H1 (cell line): Measurements from ENCODE around the gene SLC1A1. TPM values are rescaled to one million over a fixed set of nuclear protein-coding genes. Genes with fewer than 3 reads are reported as not detected.

ENCODE experiments used
- CTCF ChIA-PET: fragments of 300-600 bp; sonication (Branson Sonifier 250); formaldehyde crosslinking; loops from one replicate; lab custom pipeline; 2021; ENCODE audit not compliant: partially characterized antibody; lab: Charles Lee
- POLR2A ChIA-PET: fragments of 300-600 bp; sonication (Branson Sonifier 250); formaldehyde crosslinking; loops from one replicate; lab custom pipeline; 2021; ENCODE audit warnings: inconsistent platforms; ENCODE audit not compliant: partially characterized antibody; lab: Charles Lee
- DNase-seq, 2 experiments: peaks; one replicate each; pipeline versions ENCODE4 v3.0.0 to v3.0.0-alpha.2; 2010 to 2022; ENCODE audit warnings: low spot score in 2 of 2, low read depth in 1 of 2, mixed read lengths in 1 of 2
- FAIRE-seq: peaks from 2 replicates; lab custom pipeline; 2011; peaks lifted over from hg19 to GRCh38; lab: Jason Lieb, UNC
- H2AFZ ChIP-seq: 2 replicates; pipeline ENCODE4 v1.8.1; 2012; ENCODE audit warnings: low read length, inconsistent platforms
- H2AK5ac ChIP-seq: 2 replicates; pipeline ENCODE4 v1.6.1; 2013; ENCODE audit warnings: low read depth, low read length
- H2BK120ac ChIP-seq: replicated peaks from 2 replicates; pipeline ENCODE3; 2013; ENCODE audit warnings: low read depth, low read length, inconsistent platforms
- H2BK12ac ChIP-seq: 2 replicates; pipeline ENCODE4 v1.6.1; 2013; ENCODE audit warnings: low read depth, low read length
- H2BK15ac ChIP-seq: 2 replicates; pipeline ENCODE4 v1.6.1; 2013; ENCODE audit warnings: low read length
- H2BK20ac ChIP-seq: 2 replicates; pipeline ENCODE4 v1.6.1; 2013; ENCODE audit warnings: low read length
- H2BK5ac ChIP-seq: 2 replicates; pipeline ENCODE4 v1.6.1; 2013; ENCODE audit warnings: low read depth, low read length
- H3K14ac ChIP-seq: 2 replicates; pipeline ENCODE4 v1.6.1; 2013; ENCODE audit warnings: inconsistent platforms; ENCODE audit not compliant: insufficient read length
- H3K18ac ChIP-seq: 2 replicates; pipeline ENCODE4 v1.6.1; 2013; ENCODE audit warnings: low read length; ENCODE audit errors: extremely low read depth
- H3K23ac ChIP-seq: 2 replicates; pipeline ENCODE4 v1.6.1; 2013; ENCODE audit warnings: inconsistent platforms; ENCODE audit not compliant: insufficient read length
- H3K23me2 ChIP-seq: 2 replicates; pipeline ENCODE4 v1.6.1; 2013; ENCODE audit warnings: low read depth, low read length
- H3K27ac ChIP-seq: 2 replicates; pipeline ENCODE4 v1.6.1; 2011; ENCODE audit warnings: low read depth, low read length, inconsistent platforms
- H3K27me3 ChIP-seq, 4 experiments: replicated peaks in 1 of 4; 1 replicate in 1 of 4; 2 replicates in 3 of 4; pipeline versions ENCODE4 v1.6.1 to v1.8.1; 2011 to 2013; ENCODE audit warnings: low read length in 3 of 4, mild to moderate bottlenecking in 3 of 4, inconsistent platforms in 2 of 4, mixed read lengths in 2 of 4, moderate library complexity in 1 of 4; ENCODE audit not compliant: control insufficient read depth in 3 of 4, insufficient read depth in 3 of 4; ENCODE audit errors: extremely low read depth in 1 of 4
- H3K36me3 ChIP-seq, 4 experiments: 2 replicates each; pipeline versions ENCODE4 v1.6.1 to v1.8.1; 2011 to 2013; ENCODE audit warnings: mild to moderate bottlenecking in 4 of 4, low read length in 3 of 4, moderate library complexity in 2 of 4, control low read depth in 1 of 4, inconsistent platforms in 1 of 4; ENCODE audit not compliant: insufficient read depth in 4 of 4, control insufficient read depth in 2 of 4
- H3K4ac ChIP-seq: replicated peaks from 2 replicates; pipeline ENCODE3; 2013; ENCODE audit warnings: low read length, low read depth, mixed read lengths, inconsistent platforms; ENCODE audit not compliant: insufficient read length
- H3K4me1 ChIP-seq, 4 experiments: replicated peaks in 1 of 4; 1 replicate in 1 of 4; 2 replicates in 3 of 4; pipeline versions ENCODE4 v1.6.1 to v1.8.1; 2011 to 2013; ENCODE audit warnings: low read length in 3 of 4, inconsistent platforms in 2 of 4, mixed read lengths in 1 of 4; ENCODE audit not compliant: insufficient read depth in 4 of 4, control insufficient read depth in 3 of 4
- H3K4me2 ChIP-seq, 2 experiments: 2 replicates each; pipeline versions ENCODE4 v1.6.1 to v1.8.1; 2011 to 2013; ENCODE audit warnings: low read depth in 2 of 2, low read length in 2 of 2, control low read depth in 1 of 2, inconsistent platforms in 1 of 2, mild to moderate bottlenecking in 1 of 2; ENCODE audit not compliant: insufficient read depth in 1 of 2
- H3K4me3 ChIP-seq, 4 experiments: fragments of 200-600, 300-600 bp in 1 of 4; sonication (generic), shearing (Covaris generic), sonication (Bioruptor Twin) in 1 of 4; 2 replicates each; pipeline versions ENCODE4 v1.5.1 to v1.8.1; 2011 to 2016; ENCODE audit warnings: low read length in 4 of 4, low read depth in 3 of 4, control low read depth in 2 of 4, inconsistent platforms in 2 of 4, mild to moderate bottlenecking in 2 of 4, mixed read lengths in 1 of 4, moderate library complexity in 1 of 4; ENCODE audit not compliant: insufficient read depth in 2 of 4; ENCODE audit errors: extremely low read depth in 1 of 4
- H3K56ac ChIP-seq: replicated peaks from 2 replicates; pipeline ENCODE3; 2013; ENCODE audit warnings: low read depth, mild to moderate bottlenecking, mixed read lengths, low read length, inconsistent platforms; ENCODE audit not compliant: insufficient read length
- H3K79me1 ChIP-seq: 2 replicates; pipeline ENCODE4 v1.6.1; 2013; ENCODE audit warnings: low read depth, low read length, control low read depth
- H3K79me2 ChIP-seq, 2 experiments: 2 replicates each; pipeline versions ENCODE4 v1.6.1 to v1.8.1; 2012 to 2013; ENCODE audit warnings: low read length in 2 of 2, mild to moderate bottlenecking in 2 of 2, inconsistent platforms in 1 of 2; ENCODE audit not compliant: insufficient read depth in 2 of 2, control insufficient read depth in 1 of 2
- H3K9ac ChIP-seq, 4 experiments: replicated peaks in 1 of 4; 1 replicate in 1 of 4; 2 replicates in 3 of 4; pipeline versions ENCODE4 v1.6.1 to v1.8.1; 2011 to 2013; ENCODE audit warnings: low read depth in 3 of 4, low read length in 3 of 4, control low read depth in 2 of 4, mild to moderate bottlenecking in 2 of 4, moderate library complexity in 2 of 4, inconsistent platforms in 1 of 4; ENCODE audit errors: extremely low read depth in 1 of 4
- H3K9me3 ChIP-seq, 2 experiments: 2 replicates each; pipeline versions ENCODE4 v1.6.1 to v1.8.1; 2012 to 2013; ENCODE audit warnings: mild to moderate bottlenecking in 2 of 2, moderate library complexity in 2 of 2, control low read depth in 1 of 2, inconsistent platforms in 1 of 2, low read depth in 1 of 2, low read length in 1 of 2, mixed read lengths in 1 of 2; ENCODE audit not compliant: insufficient read depth in 2 of 2
- H4K20me1 ChIP-seq, 2 experiments: replicated peaks in 1 of 2; 2 replicates each; pipeline versions ENCODE3 to v1.8.1; 2011 to 2013; ENCODE audit warnings: inconsistent platforms in 2 of 2, low read length in 2 of 2, mild to moderate bottlenecking in 1 of 2; ENCODE audit not compliant: insufficient read depth in 2 of 2, control insufficient read depth in 1 of 2
- H4K5ac ChIP-seq: 2 replicates; pipeline ENCODE4 v1.6.1; 2013; ENCODE audit warnings: low read length, low read depth, mixed read lengths, inconsistent platforms; ENCODE audit not compliant: insufficient read length
- H4K8ac ChIP-seq: 2 replicates; pipeline ENCODE4 v1.8.0; 2013; ENCODE audit warnings: mild to moderate bottlenecking, moderate library complexity, low read length, inconsistent platforms; ENCODE audit not compliant: insufficient read depth; ENCODE audit errors: extremely low read depth
- H4K91ac ChIP-seq: replicated peaks from 2 replicates; pipeline ENCODE3; 2013; ENCODE audit warnings: low read length, mixed read lengths, inconsistent platforms; ENCODE audit not compliant: insufficient read length
- BCL11A ChIP-seq, 2 experiments: IDR thresholded peaks; one replicate each; pipeline ENCODE4 v1.6.1; 2011; ENCODE audit warnings: low read depth in 2 of 2, low read length in 2 of 2, mild to moderate bottlenecking in 2 of 2
- CEBPB ChIP-seq: IDR thresholded peaks from 2 replicates; pipeline ENCODE4 v1.6.1; 2012; ENCODE audit warnings: low read depth, low read length
- FOSL1 ChIP-seq: IDR thresholded peaks from 2 replicates; pipeline ENCODE4 v1.6.1; 2011; ENCODE audit warnings: mild to moderate bottlenecking, low read depth, low read length, moderate library complexity; ENCODE audit not compliant: insufficient read depth
- HDAC6 ChIP-seq: IDR thresholded peaks from one replicate; pipeline ENCODE4 v1.7.1; 2012; ENCODE audit warnings: low read depth, mild to moderate bottlenecking, inconsistent platforms, low read length, moderate library complexity
- SP1 ChIP-seq: IDR thresholded peaks from 2 replicates; pipeline ENCODE4 v1.6.1; 2011; ENCODE audit warnings: low read depth, low read length
- TEAD4 ChIP-seq: IDR thresholded peaks from 2 replicates; pipeline ENCODE4 v1.6.1; 2012; ENCODE audit warnings: low read depth, low read length, inconsistent platforms, mixed read lengths
- WGBS, 2 experiments: shearing (Covaris generic) in 1 of 2; methylation state at CpG; one replicate each; pipeline versions ENCODE4 v1.1.6 to v1.1.7; 2013 to 2015; ENCODE audit warnings: low lambda C conversion rate in 2 of 2, mixed read lengths in 2 of 2, inconsistent platforms in 1 of 2, low coverage in 1 of 2, missing lambda C conversion rate in 1 of 2; ENCODE audit not compliant: insufficient replicate concordance in 2 of 2, insufficient coverage in 1 of 2, insufficient read length in 1 of 2; ENCODE audit errors: extremely low coverage in 1 of 2, missing lambda C conversion rate in 1 of 2; 5-methylcytosine and 5-hydroxymethylcytosine counted together
- polyA plus RNA-seq, 7 experiments: library from polyadenylated mRNA; depleted of rRNA in 3 of 7; stranded (reverse) in 5 of 7; unstranded in 2 of 7; fragments of >200 nt in 5 of 7; fragments of 200-250 nt in 2 of 7; gene quantifications; 1 replicate in 5 of 7; 2 replicates in 1 of 7; 4 replicates in 1 of 7; pipeline versions ENCODE4 v1.2.1 to v1.2.3, GENCODE V29; 2011 to 2013; ENCODE audit warnings: missing spikeins in 2 of 7, mixed read lengths in 2 of 7
- total RNA-seq: library from RNA; stranded (reverse); fragmentation: NEBNext Ultra II Directional; extraction: Animal tissue kit (Norgen Biotek cat#: 25700); gene quantifications from 2 replicates; pipeline ENCODE4 v1.2.1, GENCODE V29; 2021

SLC1A1 gene
- total and polyA plus RNA-seq, 2 of the 8 experiments (the other 6 are each of a cell fraction or from before 2014, with no cell fraction given) = 4.7 to 11.7 TPM

GRCh38 chr9:4463824-4464223, 26.4 kb upstream of the SLC1A1 start:
- POLR2A ChIA-PET = no interaction called here
- DNase-seq = no peak

More at GRCh38 chr9:4463824-4464223, 26.4 kb upstream of the SLC1A1 start:
- Histone ChIP-seq H3K4me1 (no peaks in the 10 kb centered on the region), H3K4me3 (no peak overlapping the region), H4K8ac (no peak overlapping the region), H2BK15ac (no peak overlapping the region), H4K91ac (no peak overlapping the region), H4K20me1 (no peaks in the 10 kb centered on the region), H2AK5ac (no peak overlapping the region), H4K5ac (no peak overlapping the region), H3K79me1 (no peaks in the 10 kb centered on the region), H3K18ac (no peak overlapping the region), H3K4ac (no peak overlapping the region), H3K36me3 (no peaks in the 10 kb centered on the region), H2BK120ac (no peak overlapping the region), H3K27ac (no peak overlapping the region), H3K9me3 (peaks cover 9% of the 10 kb centered on the region in 2 experiments), H3K56ac (no peak overlapping the region), H3K4me2 (no peak overlapping the region), H3K9ac (no peak overlapping the region), H3K23me2 (no peaks in the 10 kb centered on the region), H3K23ac (no peak overlapping the region), H2AFZ (0 out of 2 replicates have a peak overlapping the region, but pooled peaks have one; percentile 6), H2BK12ac (no peak overlapping the region), H3K14ac (no peak overlapping the region), H2BK20ac (no peak overlapping the region), H3K79me2 (no peaks in the 10 kb centered on the region), H2BK5ac (no peak overlapping the region), H3K27me3 (no peaks in the 10 kb centered on the region)
- no peak for FAIRE-seq
- CTCF ChIA-PET = interaction anchor here (1.2 to 1.4 kb wide), 2 partner anchors 11 to 86 kb away, joined by 3 read pairs; no protein-coding TSS in a partner anchor
- 84% methylated on average over 3 of the region's 3 CpGs; no CpG with 5 or more reads in 1 of the 2 experiments for WGBS, 2 experiments
- no peak for TF ChIP-seq TEAD4
- no peak for TF ChIP-seq SP1
- TF ChIP-seq HDAC6 = no peak
- peak; percentile 32; the same call in 1 of the 2 replicates for TF ChIP-seq CEBPB
- TF ChIP-seq FOSL1 = no peak
- TF ChIP-seq BCL11A (IDR thresholded peaks at IDR 0.05; ENCODE audit: low read depth in 2 of 2, low read length in 2 of 2) = no peak
